Duodenal mucosa (tissue), 2 donors: Measurements from ENCODE around the gene ATP8B3.

Source experiments
- H3K27ac ChIP-seq: one replicate; pipeline ENCODE4 v1.7.0; 2013; ENCODE audit warnings: low read depth, low read length
- H3K27me3 ChIP-seq, 2 donors: one replicate each; pipeline ENCODE4 v1.7.0; 2013; ENCODE audit warnings: low read length in 2 of 2, control low read depth in 1 of 2; ENCODE audit not compliant: insufficient read depth in 2 of 2, control insufficient read depth in 1 of 2
- H3K36me3 ChIP-seq, 2 donors: one replicate each; pipeline ENCODE4 v1.7.0; 2013; ENCODE audit warnings: low read length in 2 of 2, control low read depth in 1 of 2; ENCODE audit not compliant: insufficient read depth in 2 of 2, control insufficient read depth in 1 of 2
- H3K4me1 ChIP-seq, 2 donors: one replicate each; pipeline ENCODE4 v1.7.0; 2013; ENCODE audit warnings: low read length in 2 of 2, control low read depth in 1 of 2; ENCODE audit not compliant: insufficient read depth in 2 of 2, control insufficient read depth in 1 of 2
- H3K4me3 ChIP-seq, 2 donors: one replicate each; pipeline ENCODE4 v1.7.0; 2013; ENCODE audit warnings: low read length in 2 of 2, low read depth in 1 of 2
- H3K9ac ChIP-seq, 2 donors: one replicate each; pipeline ENCODE4 v1.7.0; 2013; ENCODE audit warnings: low read length in 2 of 2, low read depth in 1 of 2
- H3K9me3 ChIP-seq, 2 donors: one replicate each; pipeline ENCODE4 v1.7.0; 2013; ENCODE audit warnings: low read length in 2 of 2, control low read depth in 1 of 2; ENCODE audit not compliant: control insufficient read depth in 1 of 2

Gene ATP8B3

GRCh38 chr19:1811942-1812425, at the start of gene ATP8B3:
TSS of gene ATP8B3 (minus strand) at chr19:1812276. CDS start at chr19:1811736, 540 bp downstream.
- Histone ChIP-seq H3K27ac (peak within 1 kb of the TSS; percentile 50), H3K36me3 (peaks cover 0 to 20% of the 10 kb centered on the region in 2 donors), H3K27me3 (peaks cover 0 to 5% of the 10 kb centered on the region in 2 donors), H3K4me3 (peak within 1 kb of the TSS; percentile 74 to 82), H3K4me1 (peaks cover 6 to 14% of the 10 kb centered on the region in 2 donors), H3K9me3 (no peaks in the 10 kb centered on the region), H3K9ac (peak within 1 kb of the TSS; percentile 52 to 56)

GRCh38 chr19:1861599-1862031, 49.5 kb upstream of the ATP8B3 start:
- H3K4me1 ChIP-seq = peaks cover 45 to 47% of the 10 kb centered on the region in 2 donors
- H3K9me3 ChIP-seq = no peaks in the 10 kb centered on the region
- no peaks in the 10 kb centered on the region for H3K27me3 ChIP-seq
- H3K4me3 ChIP-seq = peak overlapping the region; percentile 73 to 81
- H3K36me3 ChIP-seq = no peaks in the 10 kb centered on the region
- H3K27ac ChIP-seq = no peak overlapping the region
- H3K9ac ChIP-seq = peak overlapping the region; percentile 81 to 84

- peak overlapping the region; percentile 73 to 81 for H3K4me3 ChIP-seq
- H3K4me1 ChIP-seq = peaks cover 51 to 53% of the 10 kb centered on the region in 2 donors
- H3K9ac ChIP-seq = peak overlapping the region; percentile 81 to 84
- H3K36me3 ChIP-seq = no peaks in the 10 kb centered on the region
- H3K27ac ChIP-seq = peak overlapping the region; percentile 78
- no peaks in the 10 kb centered on the region for H3K27me3 ChIP-seq
- H3K9me3 ChIP-seq = no peaks in the 10 kb centered on the region
Observed at GRCh38 chr19:1860821-1861598, 48.9 kb upstream of the ATP8B3 start.

GRCh38 chr19:1860042-1860775, 48.1 kb upstream of the ATP8B3 start:
- H3K9ac ChIP-seq = peak overlapping the region; percentile 78 to 81
- no peaks in the 10 kb centered on the region for H3K27me3 ChIP-seq
- H3K36me3 ChIP-seq = no peaks in the 10 kb centered on the region
- H3K4me1 ChIP-seq = peaks cover 57 to 59% of the 10 kb centered on the region in 2 donors
- no peaks in the 10 kb centered on the region for H3K9me3 ChIP-seq
- H3K27ac ChIP-seq = peak overlapping the region; percentile 78
- H3K4me3 ChIP-seq = peak overlapping the region; percentile 73 to 81

GRCh38 chr19:1859331-1859781, 47.3 kb upstream of the ATP8B3 start:
- H3K27ac ChIP-seq = peak overlapping the region; percentile 62
- no peaks in the 10 kb centered on the region for H3K9me3 ChIP-seq
- H3K9ac ChIP-seq = peak overlapping the region; percentile 45 to 97
- H3K4me1 ChIP-seq = peaks cover 61 to 63% of the 10 kb centered on the region in 2 donors
- H3K27me3 ChIP-seq = no peaks in the 10 kb centered on the region
- H3K4me3 ChIP-seq = peak overlapping the region; percentile 48 to 81
- no peaks in the 10 kb centered on the region for H3K36me3 ChIP-seq

GRCh38 chr19:1858412-1859081, 46.5 kb upstream of the ATP8B3 start:
- Histone ChIP-seq H3K27ac (peak overlapping the region; percentile 96), H3K4me3 (peak overlapping the region; percentile 16 to 67), H3K9me3 (no peaks in the 10 kb centered on the region), H3K9ac (peak overlapping the region; percentile 76 to 97), H3K27me3 (no peaks in the 10 kb centered on the region), H3K36me3 (no peaks in the 10 kb centered on the region), H3K4me1 (peaks cover 64 to 68% of the 10 kb centered on the region in 2 donors)

- Histone ChIP-seq H3K9ac (peak overlapping the region; percentile 76 to 97), H3K4me1 (peaks cover 70 to 72% of the 10 kb centered on the region in 2 donors), H3K36me3 (no peaks in the 10 kb centered on the region), H3K4me3 (peak overlapping the region; percentile 65 to 67), H3K27ac (peak overlapping the region; percentile 96), H3K9me3 (no peaks in the 10 kb centered on the region), H3K27me3 (no peaks in the 10 kb centered on the region)
Observed at GRCh38 chr19:1857648-1858326, 45.7 kb upstream of the ATP8B3 start.

GRCh38 chr19:1856698-1857603, 44.9 kb upstream of the ATP8B3 start:
- Histone ChIP-seq H3K9ac (peak overlapping the region; percentile 97), H3K9me3 (no peaks in the 10 kb centered on the region), H3K4me3 (peak overlapping the region; percentile 65 to 67), H3K27ac (peak overlapping the region; percentile 96), H3K36me3 (no peaks in the 10 kb centered on the region), H3K4me1 (peaks cover 68 to 78% of the 10 kb centered on the region in 2 donors), H3K27me3 (no peaks in the 10 kb centered on the region)

GRCh38 chr19:1856345-1856697, 44.2 kb upstream of the ATP8B3 start:
- Histone ChIP-seq H3K9ac (peak overlapping the region; percentile 97), H3K9me3 (no peaks in the 10 kb centered on the region), H3K27ac (peak overlapping the region; percentile 96), H3K36me3 (no peaks in the 10 kb centered on the region), H3K4me1 (peaks cover 62 to 74% of the 10 kb centered on the region in 2 donors), H3K27me3 (no peaks in the 10 kb centered on the region), H3K4me3 (peak overlapping the region; percentile 65 to 67)
